GM12891 (cell line): ENCODE measurements around the gene ZCCHC7.
"Not testable (repeated sequence)": the region's sequence is repeated elsewhere in the genome, so short reads cannot be mapped to it uniquely, and the experiment has no call there.

Experiments used
- DNase-seq: peaks from one replicate; pipeline ENCODE4 v3.0.0; 2011; ENCODE audit warnings: low spot score; ENCODE audit not compliant: insufficient read length
- FAIRE-seq: peaks from 2 replicates; lab custom pipeline; 2011; peaks lifted over from hg19 to GRCh38; lab: Jason Lieb, UNC
- PAX5 ChIP-seq: IDR thresholded peaks from 2 replicates; pipeline ENCODE4 v1.6.1; 2011; ENCODE audit warnings: low read length, moderate library complexity, mild to moderate bottlenecking; ENCODE audit not compliant: insufficient read depth, severe bottlenecking
- POLR2A ChIP-seq: IDR thresholded peaks from 2 replicates; pipeline ENCODE4 v1.6.1; 2011; ENCODE audit warnings: low read depth, low read length, control low read depth
- POLR2AphosphoS5 ChIP-seq: IDR thresholded peaks from 2 replicates; pipeline ENCODE4 v1.6.1; 2011; ENCODE audit warnings: low read depth, low read length, control low read depth
- POU2F2 ChIP-seq: IDR thresholded peaks from 2 replicates; pipeline ENCODE4 v1.6.1; 2011; ENCODE audit warnings: low read depth, mild to moderate bottlenecking, control low read depth, low read length, moderate library complexity
- SPI1 ChIP-seq: IDR thresholded peaks from 2 replicates; pipeline ENCODE4 v1.6.1; 2011; ENCODE audit warnings: low read depth, low read length, control low read depth
- TAF1 ChIP-seq: IDR thresholded peaks from 2 replicates; pipeline ENCODE4 v1.6.1; 2011; ENCODE audit warnings: low read depth, low read length, control low read depth

ZCCHC7 gene

DNA sequence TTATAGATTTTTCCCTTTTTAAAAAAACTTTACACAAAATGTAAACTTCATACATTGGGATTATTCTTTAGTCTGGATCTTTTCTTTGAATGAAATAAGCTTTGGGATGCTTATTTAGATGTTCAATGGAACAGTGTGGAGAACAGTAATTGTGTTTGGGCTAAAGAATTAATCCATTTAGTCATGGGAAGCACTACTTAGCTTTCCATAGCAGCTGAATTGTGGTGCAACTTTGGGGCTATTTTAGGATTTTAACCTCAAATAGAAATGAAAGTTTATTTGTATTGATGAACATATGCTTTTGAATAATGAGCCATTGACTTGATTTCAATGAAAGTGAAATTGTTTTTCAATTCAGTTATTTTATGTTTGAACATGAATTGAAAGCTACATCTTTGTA lies 72.4 kb downstream of the ZCCHC7 start:
- TF ChIP-seq PAX5 = no peak
- DNase-seq (no peak), FAIRE-seq (peak; percentile 41)

DNA sequence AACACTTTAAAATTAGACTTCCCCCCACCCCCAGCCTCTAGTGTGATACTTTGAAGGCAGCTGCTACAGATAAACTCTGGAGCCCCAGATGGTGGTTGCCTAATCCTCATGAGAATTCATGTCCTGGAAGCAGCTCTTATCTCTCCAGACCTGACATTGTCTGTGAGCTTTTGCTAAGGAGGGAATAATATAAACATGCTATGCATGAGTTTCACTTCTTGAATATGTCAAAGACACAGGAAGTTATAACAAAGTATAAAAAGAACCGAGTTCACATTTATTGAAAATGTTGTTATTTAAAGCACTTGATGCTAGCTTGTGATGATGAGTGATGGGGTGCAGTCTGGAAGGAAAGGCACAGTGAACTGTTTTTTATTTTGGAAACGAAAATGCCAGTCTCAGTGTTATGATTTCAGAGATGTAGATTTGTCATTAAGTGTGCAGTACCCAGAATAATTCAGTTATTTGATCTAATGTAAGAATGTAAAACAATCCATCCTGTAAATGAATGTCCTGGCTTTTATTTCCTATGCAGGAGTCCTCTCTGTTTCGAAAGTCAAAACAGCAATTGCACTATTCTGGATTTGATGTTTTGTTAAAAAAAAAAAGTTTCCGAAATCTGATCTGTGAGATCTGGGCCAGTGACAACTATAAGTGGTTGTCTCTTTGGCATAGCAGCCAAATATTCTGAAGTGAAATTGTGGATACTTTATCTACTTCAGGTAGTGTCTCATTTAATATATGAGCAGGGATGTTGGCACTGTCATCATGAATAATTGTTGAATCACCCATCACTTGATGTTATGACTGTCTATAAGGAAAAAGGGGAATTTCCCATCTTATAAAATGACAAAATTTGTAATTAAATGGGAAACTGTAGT lies 77.0 kb downstream of the ZCCHC7 start:
- DNase-seq = no peak
- FAIRE-seq = peak; percentile 84
- TF ChIP-seq SPI1 (peak; percentile 82), POLR2AphosphoS5 (no peak), TAF1 (no peak), POLR2A (no peak), PAX5 (no peak), POU2F2 (no peak)

DNA sequence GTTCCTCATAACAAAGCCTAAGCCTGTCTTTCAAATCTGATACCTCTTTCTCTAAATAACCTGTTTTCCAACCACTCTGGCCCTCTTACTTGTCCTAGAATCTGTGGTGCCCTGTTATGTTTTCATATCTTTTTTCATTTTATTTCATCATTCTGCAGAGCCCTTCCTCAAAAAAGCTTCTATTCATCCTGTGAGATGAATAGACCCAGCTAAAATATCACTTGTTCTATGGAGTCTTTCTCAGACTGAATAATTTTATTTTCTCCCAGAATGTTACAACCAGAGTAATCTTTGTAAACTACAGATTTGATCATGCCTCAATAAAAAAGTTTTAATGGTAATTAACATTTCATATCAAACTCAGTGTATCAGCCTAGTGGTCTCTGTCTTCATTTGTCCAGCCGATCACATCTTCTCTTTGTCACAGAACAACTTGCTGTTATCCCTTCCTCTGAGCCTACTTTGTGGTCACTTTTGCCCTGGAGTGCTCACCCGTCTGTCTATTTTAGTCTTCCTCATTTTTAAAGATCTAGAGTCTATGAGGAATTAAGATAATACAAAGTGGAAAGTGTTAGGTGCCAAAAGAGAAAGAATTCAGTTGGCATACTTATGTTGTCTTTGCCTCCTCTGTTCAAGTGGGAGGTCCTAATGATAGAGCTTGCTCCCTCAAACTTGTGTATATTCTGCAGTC lies 77.8 kb downstream of the ZCCHC7 start:
- FAIRE-seq (no peak), DNase-seq (no peak)
- TF ChIP-seq POLR2A (no peak), SPI1 (no peak), TAF1 (no peak), POU2F2 (no peak), PAX5 (no peak), POLR2AphosphoS5 (no peak)

DNA sequence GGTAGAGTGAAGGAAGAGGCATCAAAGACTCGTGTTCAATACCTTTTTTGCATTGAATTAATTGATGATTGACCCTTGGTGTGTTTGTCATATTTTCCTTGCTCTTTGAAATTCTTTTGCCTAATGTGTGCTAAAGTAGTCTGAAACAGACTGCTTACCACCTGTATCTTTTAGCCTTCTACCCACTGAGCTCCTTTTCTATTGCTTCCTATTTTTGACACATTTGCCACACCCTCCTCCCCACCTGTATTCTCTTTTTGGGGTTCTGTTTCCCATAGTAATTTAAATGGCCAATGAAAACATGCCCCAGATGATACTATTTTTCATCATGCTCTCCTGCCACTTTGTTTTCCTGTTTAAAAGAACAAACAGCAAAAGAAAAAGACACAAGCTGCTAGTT lies 78.5 kb downstream of the ZCCHC7 start:
- FAIRE-seq = peak; percentile 75
- TF ChIP-seq POLR2AphosphoS5 (no peak), SPI1 (no peak), TAF1 (no peak)
- DNase-seq = no peak

DNA sequence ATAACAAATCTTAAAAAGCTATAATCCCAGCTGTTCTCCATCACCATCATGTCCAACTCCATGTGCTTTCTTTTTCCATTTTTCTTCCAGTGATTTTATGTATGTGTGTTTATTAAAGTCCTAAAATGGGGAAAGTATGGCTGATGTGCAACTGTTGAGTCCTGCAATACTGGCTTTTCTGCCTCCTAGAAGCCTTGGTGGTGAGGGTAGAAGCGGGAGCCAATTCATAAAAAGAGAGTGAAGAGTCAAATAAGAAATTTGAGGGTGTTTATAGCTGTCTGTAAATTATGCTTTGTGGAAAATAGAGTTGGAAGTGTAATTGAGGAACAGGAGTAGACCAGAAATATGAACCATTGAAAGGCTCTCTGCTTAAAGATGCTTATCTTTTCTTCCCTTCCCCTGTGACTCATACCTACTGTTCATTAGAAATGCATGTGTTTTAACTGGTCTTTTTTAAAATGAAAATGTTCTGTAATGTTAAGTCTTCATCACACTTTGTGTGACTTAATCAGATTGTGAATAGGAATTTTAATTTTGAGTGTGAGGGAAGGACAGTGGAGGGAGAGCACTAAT lies 80.1 kb downstream of the ZCCHC7 start:
- DNase-seq (no peak), FAIRE-seq (peak; percentile 48)
- TF ChIP-seq SPI1 (peak; percentile 23; the same call in 1 of the 2 replicates), POLR2AphosphoS5 (no peak)

DNA sequence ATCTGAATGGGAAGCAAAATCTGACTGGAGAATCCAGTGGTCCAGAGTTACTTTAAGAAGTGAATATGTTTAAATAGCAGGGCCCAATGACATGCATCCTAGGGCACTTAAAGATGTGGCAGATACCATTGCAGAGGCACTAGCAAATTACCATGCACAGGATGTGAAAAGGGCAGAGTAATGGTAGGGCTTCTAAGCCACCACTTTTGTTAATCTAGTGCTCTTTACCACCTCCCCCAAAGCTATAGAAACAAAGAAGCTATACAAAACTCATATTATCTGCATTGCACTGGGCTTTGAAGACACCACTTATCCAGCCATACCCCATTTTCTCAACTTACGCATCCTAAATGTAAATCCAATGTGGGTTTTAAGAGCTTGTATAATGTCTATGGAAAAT lies 81.2 kb downstream of the ZCCHC7 start:
- no peak for TF ChIP-seq SPI1
- no peak for TF ChIP-seq TAF1
- no peak for TF ChIP-seq PAX5
- no peak for TF ChIP-seq POLR2AphosphoS5
- no peak for TF ChIP-seq POU2F2
- no peak for TF ChIP-seq POLR2A
- DNase-seq = no peak
- peak; percentile 72 for FAIRE-seq

DNA sequence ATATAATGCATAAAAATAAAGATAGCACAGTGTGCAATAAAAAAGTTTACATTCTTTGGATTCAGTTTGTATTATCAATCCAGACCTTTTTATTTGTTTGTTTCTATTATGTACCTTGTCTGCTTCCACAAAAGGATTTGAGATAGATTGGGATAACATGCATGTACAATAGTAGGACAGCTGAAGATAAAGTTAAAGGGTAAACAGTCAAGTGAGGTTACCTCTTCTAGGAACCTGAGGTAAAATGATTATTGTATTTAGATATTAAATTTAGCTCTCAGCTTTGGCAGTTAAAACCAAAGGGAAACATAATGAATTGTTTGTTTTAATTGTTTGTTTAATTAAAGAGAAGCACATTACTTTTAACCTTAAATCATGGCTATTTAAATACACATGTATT lies 81.7 kb downstream of the ZCCHC7 start:
- DNase-seq (no peak), FAIRE-seq (no peak)
- no peak for TF ChIP-seq PAX5
- TF ChIP-seq POU2F2 = no peak
- no peak for TF ChIP-seq SPI1

DNA sequence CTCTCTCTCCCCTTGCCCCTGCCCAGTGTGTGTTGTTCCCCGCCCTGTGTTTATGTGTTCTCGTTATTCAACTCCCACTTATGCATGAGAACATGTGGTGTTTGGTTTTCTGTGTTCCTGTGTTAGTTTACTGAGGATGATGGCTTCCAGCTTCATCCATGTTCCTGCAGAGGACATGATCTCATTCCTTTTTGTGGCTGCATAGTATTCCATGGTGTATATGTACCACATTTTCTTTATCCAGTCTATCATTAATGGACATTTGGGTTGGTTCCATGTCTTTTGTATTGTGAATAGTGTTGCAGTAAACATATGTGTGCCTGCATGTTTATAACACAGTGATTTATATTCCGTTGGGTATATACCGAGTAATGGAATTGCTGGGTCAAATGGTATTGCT lies 83.1 kb downstream of the ZCCHC7 start:
- DNase-seq = not testable (repeated sequence)
- peak; percentile 50 for FAIRE-seq

DNA sequence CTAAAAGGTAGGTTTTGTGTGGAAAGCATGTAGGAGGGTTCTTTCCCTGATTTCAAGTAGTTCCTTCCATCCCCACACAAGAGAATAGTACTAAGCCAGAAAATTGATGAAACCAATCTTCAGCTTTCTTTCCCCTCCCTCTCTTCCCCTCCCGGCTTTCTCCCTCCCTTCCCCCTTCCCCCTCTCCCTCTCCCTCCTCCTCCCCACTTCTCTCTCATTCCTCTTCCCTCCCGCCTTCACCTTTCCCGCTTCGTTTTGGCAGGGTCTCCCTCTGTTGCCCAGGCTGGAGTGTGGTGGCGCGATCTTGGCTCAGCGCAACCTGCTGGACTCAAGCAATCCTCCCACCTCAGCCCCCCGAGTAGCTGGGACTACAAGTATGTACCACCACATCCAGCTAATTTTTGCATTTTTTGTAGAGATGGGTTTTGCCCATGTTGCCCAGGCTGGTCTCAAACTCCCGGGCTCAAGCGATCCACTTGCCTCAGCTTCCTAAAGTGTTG lies 85.8 kb downstream of the ZCCHC7 start:
- DNase-seq (no peak), FAIRE-seq (no peak)
- no peak for TF ChIP-seq TAF1

DNA sequence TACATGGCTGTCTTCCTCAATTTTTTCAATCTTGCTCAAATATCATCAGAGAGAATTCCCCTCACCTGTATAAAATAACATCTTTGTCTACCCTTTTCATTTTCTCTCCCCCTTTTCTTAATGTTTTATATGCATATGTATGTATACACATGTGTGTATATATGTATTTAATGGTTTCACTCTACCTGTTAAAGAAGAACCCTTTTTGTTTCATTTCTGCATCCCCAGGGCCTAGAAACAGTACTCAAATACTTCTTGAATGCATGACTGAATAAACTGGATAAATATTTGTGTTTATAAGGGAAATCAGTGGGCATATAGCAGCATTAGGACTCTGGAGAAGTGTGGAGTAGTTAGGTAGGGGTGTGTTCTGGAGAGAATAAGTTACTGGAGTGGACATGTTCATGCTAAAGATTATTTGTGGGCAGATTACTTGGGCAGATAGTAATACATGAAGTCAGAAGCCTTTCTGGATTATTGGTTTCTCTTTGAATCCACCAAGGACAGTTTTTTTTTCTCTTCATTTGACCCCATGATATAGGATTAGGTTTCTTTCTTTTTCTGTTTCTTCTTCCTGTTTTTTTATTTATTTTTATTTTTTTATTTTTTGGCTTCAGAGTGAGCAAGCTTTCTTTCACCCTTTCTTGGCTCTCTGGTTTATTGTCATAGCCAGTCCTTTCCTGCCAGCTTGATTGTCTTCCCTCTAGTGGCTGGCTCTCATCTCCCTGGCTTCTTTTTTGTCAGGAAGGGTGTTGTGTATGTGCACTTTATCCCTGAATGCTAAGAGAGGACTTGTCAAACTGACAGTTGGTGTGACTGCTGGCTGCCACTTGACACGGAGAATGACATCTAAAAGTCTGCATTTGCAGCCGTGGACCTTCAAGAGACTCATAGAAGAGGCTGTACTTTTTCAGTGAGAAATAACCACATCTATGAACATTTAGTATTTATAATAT lies 89.3 kb downstream of the ZCCHC7 start:
- TF ChIP-seq TAF1 (no peak), PAX5 (no peak), POLR2AphosphoS5 (no peak), POU2F2 (no peak), SPI1 (0 out of 2 replicates have a peak, but pooled peaks have one; percentile 3), POLR2A (no peak)
- FAIRE-seq (peak; percentile 78), DNase-seq (no peak)
